ENCODE data around the gene ALAD. TPM values are rescaled to one million over a fixed set of nuclear protein-coding genes. Genes with fewer than 3 reads are reported as not detected.

Gene ALAD
- total RNA-seq, 4 donors from 2014 or later, result 19.1 to 52.0 (median 33.5) TPM

- Histone ChIP-seq H3K4me3 (no peak overlapping the region), H3K9me3 (no peaks in the 10 kb centered on the region), H3K36me3 (no peaks in the 10 kb centered on the region), H3K27ac (peak overlapping the region in 1 of 4 donors; percentile 10), H3K27me3 (peaks cover 0 to 14% (median 0%) of the 10 kb centered on the region in 4 donors), H3K4me1 (peaks cover 9 to 55% (median 26%) of the 10 kb centered on the region in 3 donors)
- TF ChIP-seq POLR2A (IDR thresholded peaks at IDR 0.05), result no peak
- TF ChIP-seq CTCF (IDR thresholded peaks at IDR 0.05), result no peak
- intact Hi-C loops (cut with DNase I), result no loop called here
- no peak for DNase-seq
- WGBS, 2 donors, result 74 to 90% methylated on average over 2 of the region's 2 CpGs
These were observed 55.9 kb downstream of the ALAD start for GRCh38 chr9:113345190-113345589.

GRCh38 chr9:113343732-113344231 is 57.3 kb downstream of the ALAD start:
- Histone ChIP-seq H3K27ac (peak overlapping the region; percentile 57 to 90 (median 72)), H3K4me1 (peaks cover 10 to 52% (median 27%) of the 10 kb centered on the region in 3 donors), H3K4me3 (no peak overlapping the region), H3K9me3 (no peaks in the 10 kb centered on the region), H3K36me3 (no peaks in the 10 kb centered on the region), H3K27me3 (peaks cover 0 to under 1% (median 0%) of the 10 kb centered on the region in 4 donors)
- intact Hi-C loops (cut with DNase I), result no loop called here
- TF ChIP-seq POLR2A (IDR thresholded peaks at IDR 0.05) (no peak), CTCF (IDR thresholded peaks at IDR 0.05) (no peak)
- WGBS, 2 donors, result 27 to 39% methylated on average over 1 of the region's 1 CpG
- DNase-seq, result peak; percentile 15

- H3K27ac ChIP-seq, result peak overlapping the region; percentile 80 to 91 (median 90)
- H3K27me3 ChIP-seq, result no peaks in the 10 kb centered on the region
- DNase-seq, result no peak
- no peaks in the 10 kb centered on the region for H3K9me3 ChIP-seq
- peaks cover 10 to 53% (median 27%) of the 10 kb centered on the region in 3 donors for H3K4me1 ChIP-seq
- 34 to 50% methylated on average over 6 to 9 of the region's 9 CpGs for WGBS, 2 donors
- TF ChIP-seq CTCF (IDR thresholded peaks at IDR 0.05), result no peak
- TF ChIP-seq POLR2A (IDR thresholded peaks at IDR 0.05), result no peak
- H3K4me3 ChIP-seq, result no peak overlapping the region
- H3K36me3 ChIP-seq, result no peaks in the 10 kb centered on the region
- intact Hi-C loops (cut with DNase I), result no loop called here
These were observed 59.2 kb downstream of the ALAD start for GRCh38 chr9:113341712-113342410.

GRCh38 chr9:113340011-113340699 is 60.9 kb downstream of the ALAD start, which contains the start of gene WDR31:
TSS of gene WDR31 (minus strand) at chr9:113340275. CDS start at chr9:113332022, 8,253 bp downstream.
- peak; percentile 36 for DNase-seq
- Histone ChIP-seq H3K4me3 (peak within 1 kb of the TSS; percentile 57 to 94 (median 82)), H3K27ac (peak within 1 kb of the TSS; percentile 80 to 91 (median 90)), H3K27me3 (no peaks in the 10 kb centered on the region), H3K36me3 (no peaks in the 10 kb centered on the region), H3K9me3 (no peaks in the 10 kb centered on the region), H3K4me1 (peaks cover 10 to 53% (median 27%) of the 10 kb centered on the region in 3 donors)
- peak in 1 of 6 experiments; percentile 5 for TF ChIP-seq CTCF (IDR thresholded peaks at IDR 0.05)
- TF ChIP-seq POLR2A (IDR thresholded peaks at IDR 0.05), result peak in 1 of 4 donors; percentile 49
- 0 to 2% methylated on average over 12 to 22 of the region's 46 CpGs for WGBS, 2 donors
- intact Hi-C loops (cut with DNase I), result no loop called here

GRCh38 chr9:113337714-113338113 is 63.4 kb downstream of the ALAD start:
- Histone ChIP-seq H3K4me1 (peaks cover 10 to 35% (median 20%) of the 10 kb centered on the region in 3 donors), H3K27ac (no peak overlapping the region), H3K9me3 (no peaks in the 10 kb centered on the region), H3K4me3 (no peak overlapping the region), H3K36me3 (no peaks in the 10 kb centered on the region), H3K27me3 (no peaks in the 10 kb centered on the region)
- 81 to 100% methylated on average over 2 of the region's 2 CpGs for WGBS, 2 donors
- intact Hi-C loops (cut with DNase I), result no loop called here
- no peak for DNase-seq
- TF ChIP-seq POLR2A (IDR thresholded peaks at IDR 0.05) (no peak), CTCF (IDR thresholded peaks at IDR 0.05) (no peak)
